Measurements from ENCODE around the gene FNDC7. TPM values are rescaled to one million over a fixed set of nuclear protein-coding genes. Genes with fewer than 3 reads are reported as not detected.
A peak's percentile ranks its signal among the peaks of the same experiment; 100 is the strongest.

Gene FNDC7
- total RNA-seq, 4 donors from 2014 or later = not detected

DNA sequence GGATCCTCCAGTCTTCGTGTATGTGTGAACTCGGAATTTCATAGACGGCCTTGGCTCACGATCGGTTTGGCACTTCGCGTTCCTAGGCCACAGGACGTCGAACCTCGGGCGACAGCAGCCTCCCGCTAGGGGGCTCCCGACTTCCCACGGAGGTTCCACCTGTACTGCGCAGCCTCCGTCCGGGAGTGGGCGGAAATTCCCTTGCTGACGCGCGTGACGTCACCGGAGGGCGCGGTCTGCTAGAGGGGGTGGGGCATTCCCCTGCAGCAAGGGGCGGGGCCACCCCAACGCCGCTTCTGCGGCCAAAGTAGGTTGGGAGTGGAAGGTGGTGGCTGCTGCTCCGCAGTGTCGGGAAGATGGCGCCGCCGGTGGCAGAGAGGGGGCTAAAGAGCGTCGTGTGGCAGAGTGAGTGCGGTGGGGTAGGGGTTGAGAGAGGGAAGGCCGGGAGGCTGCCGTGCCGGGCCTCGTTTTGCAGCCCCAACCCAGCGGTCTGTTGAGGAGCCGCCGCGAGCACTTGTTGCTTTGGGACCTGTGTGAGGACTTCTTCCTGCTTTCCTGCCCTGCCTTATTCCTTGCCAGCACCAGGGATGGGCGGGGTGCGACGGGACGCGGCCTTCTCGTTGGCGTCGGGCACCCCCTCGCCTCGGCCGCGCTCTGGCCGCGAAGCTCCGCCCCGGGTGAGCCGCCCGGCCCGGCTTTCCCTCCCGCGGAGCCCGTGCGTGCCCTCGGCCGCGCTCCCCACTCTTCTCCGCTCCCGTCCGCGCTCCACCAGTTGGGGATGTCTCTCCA is 33.9 kb downstream of the FNDC7 start, which contains the start of gene STXBP3:
TSS of gene STXBP3 (plus strand) at position 293 of the 789 bp plus-strand sequence. CDS start at position 357, 64 bp downstream.
- Histone ChIP-seq H3K9me3 (no peaks in the 10 kb centered on the region), H3K4me3 (peak within 1 kb of the TSS; percentile 75 to 84), H3K27me3 (no peaks in the 10 kb centered on the region), H3K36me3 (no peaks in the 10 kb centered on the region), H3K27ac (peak within 1 kb of the TSS; percentile 97), H3K4me1 (peaks cover 3 to 10% of the 10 kb centered on the region in 2 donors)
- intact Hi-C loops (cut with DNase I; ENCODE audit: low total_unique reads) = loop anchor here (10.0 kb wide), 1 partner anchor 68 kb away; no protein-coding TSS in a partner anchor
- TF ChIP-seq, protein P1, sequence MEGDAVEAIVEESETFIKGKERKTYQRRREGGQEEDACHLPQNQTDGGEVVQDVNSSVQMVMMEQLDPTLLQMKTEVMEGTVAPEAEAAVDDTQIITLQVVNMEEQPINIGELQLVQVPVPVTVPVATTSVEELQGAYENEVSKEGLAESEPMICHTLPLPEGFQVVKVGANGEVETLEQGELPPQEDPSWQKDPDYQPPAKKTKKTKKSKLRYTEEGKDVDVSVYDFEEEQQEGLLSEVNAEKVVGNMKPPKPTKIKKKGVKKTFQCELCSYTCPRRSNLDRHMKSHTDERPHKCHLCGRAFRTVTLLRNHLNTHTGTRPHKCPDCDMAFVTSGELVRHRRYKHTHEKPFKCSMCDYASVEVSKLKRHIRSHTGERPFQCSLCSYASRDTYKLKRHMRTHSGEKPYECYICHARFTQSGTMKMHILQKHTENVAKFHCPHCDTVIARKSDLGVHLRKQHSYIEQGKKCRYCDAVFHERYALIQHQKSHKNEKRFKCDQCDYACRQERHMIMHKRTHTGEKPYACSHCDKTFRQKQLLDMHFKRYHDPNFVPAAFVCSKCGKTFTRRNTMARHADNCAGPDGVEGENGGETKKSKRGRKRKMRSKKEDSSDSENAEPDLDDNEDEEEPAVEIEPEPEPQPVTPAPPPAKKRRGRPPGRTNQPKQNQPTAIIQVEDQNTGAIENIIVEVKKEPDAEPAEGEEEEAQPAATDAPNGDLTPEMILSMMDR (IDR thresholded peaks at IDR 0.05) = peak; percentile 92 to 98 (median 94)
- peak; percentile 98 to 99 for TF ChIP-seq POLR2A (IDR thresholded peaks at IDR 0.05)
- peak; percentile 98 to 99 for DNase-seq

- intact Hi-C loops (cut with DNase I; ENCODE audit: low total_unique reads) = loop anchor here (10.0 kb wide), 1 partner anchor 67 kb away; no protein-coding TSS in a partner anchor
- peak; percentile 71 to 87 for DNase-seq
- Histone ChIP-seq H3K4me1 (peaks cover 3 to 10% of the 10 kb centered on the region in 2 donors), H3K9me3 (no peaks in the 10 kb centered on the region), H3K36me3 (no peaks in the 10 kb centered on the region), H3K4me3 (peak overlapping the region; percentile 75 to 84), H3K27ac (peak overlapping the region; percentile 97), H3K27me3 (no peaks in the 10 kb centered on the region)
- TF ChIP-seq, protein P1 (IDR thresholded peaks at IDR 0.05) = no peak
- TF ChIP-seq POLR2A (IDR thresholded peaks at IDR 0.05) = peak in 1 of 2 donors; percentile 56
These were observed 34.6 kb downstream of the FNDC7 start for GRCh38 chr1:108747171-108747850.

DNA sequence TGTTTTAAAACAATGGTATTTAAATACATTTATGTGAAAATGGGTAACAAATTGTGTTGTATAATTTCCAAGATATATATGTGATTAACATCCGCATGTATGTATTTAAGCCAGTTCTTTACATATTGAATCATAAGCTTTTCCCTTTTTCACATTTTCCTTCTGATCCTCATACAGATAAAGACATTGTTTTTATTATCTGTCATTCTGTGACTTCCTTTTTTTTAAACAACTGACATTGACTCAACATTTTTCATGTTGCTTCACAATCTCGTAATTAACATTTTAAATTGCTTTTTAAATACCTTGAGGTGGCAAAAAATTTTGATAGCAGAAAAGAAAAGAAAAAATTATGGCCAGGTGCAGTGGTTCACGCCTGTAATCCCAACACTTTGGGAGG is 35.2 kb downstream of the FNDC7 start:
- Histone ChIP-seq H3K27ac (peak overlapping the region; percentile 97), H3K4me1 (peaks cover 3 to 10% of the 10 kb centered on the region in 2 donors), H3K4me3 (peak overlapping the region in 1 of 2 donors; percentile 75), H3K27me3 (no peaks in the 10 kb centered on the region), H3K9me3 (no peaks in the 10 kb centered on the region), H3K36me3 (no peaks in the 10 kb centered on the region)
- TF ChIP-seq, protein P1 (IDR thresholded peaks at IDR 0.05) = no peak
- TF ChIP-seq POLR2A (IDR thresholded peaks at IDR 0.05) = no peak
- DNase-seq = no peak
- intact Hi-C loops (cut with DNase I; ENCODE audit: low total_unique reads) = loop anchor here (10.0 kb wide), 1 partner anchor 67 kb away; no protein-coding TSS in a partner anchor

GRCh38 chr1:108749081-108749480 is 36.4 kb downstream of the FNDC7 start:
- Histone ChIP-seq H3K4me3 (no peak overlapping the region), H3K36me3 (no peaks in the 10 kb centered on the region), H3K27me3 (no peaks in the 10 kb centered on the region), H3K9me3 (no peaks in the 10 kb centered on the region), H3K4me1 (peaks cover 3 to 10% of the 10 kb centered on the region in 2 donors), H3K27ac (no peak overlapping the region)
- intact Hi-C loops (cut with DNase I; ENCODE audit: low total_unique reads) = loop anchor here (10.0 kb wide), 1 partner anchor 66 kb away; no protein-coding TSS in a partner anchor
- no peak for TF ChIP-seq POLR2A (IDR thresholded peaks at IDR 0.05)
- TF ChIP-seq, protein P1 (IDR thresholded peaks at IDR 0.05) = no peak
- no peak for DNase-seq

Measured in uterus (tissue), 4 donors.